ENCODE data around the gene ANKRD39.

ANKRD39 gene

GRCh38 chr2:96852667-96853066, 5.1 kb downstream of the ANKRD39 start:
- no peak for DNase-seq

DNA sequence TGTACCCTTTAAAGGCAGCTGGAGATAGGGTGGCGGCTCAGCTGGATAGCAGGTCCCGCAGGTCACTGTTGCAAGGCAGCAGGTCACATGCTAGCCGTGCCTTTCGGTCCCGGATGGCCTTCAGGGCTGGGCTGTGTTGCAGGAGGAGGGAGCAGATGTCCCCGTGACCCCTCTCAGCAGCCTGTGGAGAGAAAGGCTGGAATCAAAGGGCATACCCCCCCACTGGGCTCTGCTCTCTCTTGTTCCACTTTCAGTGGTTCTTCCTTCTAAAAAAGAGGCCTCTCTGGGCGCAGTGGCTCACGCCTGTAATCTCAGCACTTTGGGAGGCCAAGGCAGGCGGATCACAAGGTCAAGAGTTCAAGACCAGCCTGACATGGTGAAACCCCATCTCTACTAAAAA, 9.6 kb downstream of the ANKRD39 start:
- no peak for DNase-seq

GRCh38 chr2:96847586-96847985, 10.2 kb downstream of the ANKRD39 start:
- DNase-seq: no peak

- no peak for DNase-seq
Observed at GRCh38 chr2:96846825-96847224, 11.0 kb downstream of the ANKRD39 start.

DNA sequence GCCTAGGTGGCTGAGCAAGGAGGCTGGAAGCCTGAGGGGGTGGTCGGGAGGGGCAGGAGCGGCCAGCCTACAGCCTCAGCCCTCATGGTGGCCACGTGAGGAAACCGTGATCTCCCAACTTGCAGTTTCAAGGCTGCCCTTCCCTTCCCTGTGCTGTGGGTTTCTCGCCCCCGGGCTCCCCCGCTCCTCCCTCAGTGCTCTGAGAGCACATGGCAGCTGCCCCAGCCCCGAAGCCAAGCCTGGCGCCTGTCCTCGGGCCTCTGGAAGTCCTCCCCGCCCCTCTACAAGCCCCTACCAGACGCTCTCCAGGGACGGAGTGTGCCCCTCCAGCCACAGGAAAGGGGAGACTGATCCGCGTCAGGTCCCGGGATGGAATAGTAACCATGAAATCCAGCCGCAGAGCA, 13.4 kb downstream of the ANKRD39 start:
- DNase-seq: no peak

GRCh38 chr2:96843538-96844268, 14.1 kb downstream of the ANKRD39 start, which contains the start of gene ANKRD23:
TSS of gene ANKRD23 (minus strand) at chr2:96844021. CDS start at chr2:96843992, 29 bp downstream.
- no peak for DNase-seq

- no peak for DNase-seq
Observed at GRCh38 chr2:96842600-96842999, 15.2 kb downstream of the ANKRD39 start.

DNA sequence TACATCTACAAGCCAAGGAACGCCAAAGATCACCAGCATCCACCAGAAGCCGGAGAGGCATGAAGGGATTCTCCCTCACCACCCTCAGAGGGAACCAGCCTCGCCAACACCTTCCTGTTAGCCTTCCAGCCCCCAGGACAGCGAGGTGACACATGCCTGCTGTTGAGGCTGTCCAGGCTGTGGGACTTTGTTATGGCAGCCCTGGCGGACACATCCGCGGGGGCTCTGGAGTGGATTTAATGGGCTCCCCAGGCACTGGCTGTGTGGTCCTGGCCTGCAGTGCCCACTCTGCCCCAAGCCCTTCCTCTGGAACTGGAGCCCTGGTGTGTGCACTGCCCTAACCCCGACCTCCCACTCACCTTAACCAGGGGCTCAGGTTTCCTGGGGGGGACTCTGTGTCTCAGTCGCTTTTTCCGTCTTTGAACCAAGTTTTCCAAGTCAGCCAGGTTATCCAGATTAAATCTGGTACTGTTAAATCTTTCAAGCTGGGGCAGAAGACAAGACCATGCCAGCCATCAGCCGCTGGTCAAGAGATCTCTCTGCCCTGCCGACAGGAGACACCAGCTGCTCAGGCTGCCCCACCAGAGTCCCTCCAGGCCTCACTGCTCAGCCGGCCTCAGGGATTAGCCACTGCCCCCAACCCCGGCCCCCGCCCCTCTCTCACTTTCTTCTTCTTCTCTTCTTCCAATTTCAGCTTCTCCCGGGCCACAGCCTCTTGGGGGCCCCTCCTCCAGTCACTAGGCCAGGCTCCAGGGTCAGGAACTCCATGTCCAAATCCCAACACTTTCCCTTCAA, 15.9 kb downstream of the ANKRD39 start:
- no peak for DNase-seq

DNA sequence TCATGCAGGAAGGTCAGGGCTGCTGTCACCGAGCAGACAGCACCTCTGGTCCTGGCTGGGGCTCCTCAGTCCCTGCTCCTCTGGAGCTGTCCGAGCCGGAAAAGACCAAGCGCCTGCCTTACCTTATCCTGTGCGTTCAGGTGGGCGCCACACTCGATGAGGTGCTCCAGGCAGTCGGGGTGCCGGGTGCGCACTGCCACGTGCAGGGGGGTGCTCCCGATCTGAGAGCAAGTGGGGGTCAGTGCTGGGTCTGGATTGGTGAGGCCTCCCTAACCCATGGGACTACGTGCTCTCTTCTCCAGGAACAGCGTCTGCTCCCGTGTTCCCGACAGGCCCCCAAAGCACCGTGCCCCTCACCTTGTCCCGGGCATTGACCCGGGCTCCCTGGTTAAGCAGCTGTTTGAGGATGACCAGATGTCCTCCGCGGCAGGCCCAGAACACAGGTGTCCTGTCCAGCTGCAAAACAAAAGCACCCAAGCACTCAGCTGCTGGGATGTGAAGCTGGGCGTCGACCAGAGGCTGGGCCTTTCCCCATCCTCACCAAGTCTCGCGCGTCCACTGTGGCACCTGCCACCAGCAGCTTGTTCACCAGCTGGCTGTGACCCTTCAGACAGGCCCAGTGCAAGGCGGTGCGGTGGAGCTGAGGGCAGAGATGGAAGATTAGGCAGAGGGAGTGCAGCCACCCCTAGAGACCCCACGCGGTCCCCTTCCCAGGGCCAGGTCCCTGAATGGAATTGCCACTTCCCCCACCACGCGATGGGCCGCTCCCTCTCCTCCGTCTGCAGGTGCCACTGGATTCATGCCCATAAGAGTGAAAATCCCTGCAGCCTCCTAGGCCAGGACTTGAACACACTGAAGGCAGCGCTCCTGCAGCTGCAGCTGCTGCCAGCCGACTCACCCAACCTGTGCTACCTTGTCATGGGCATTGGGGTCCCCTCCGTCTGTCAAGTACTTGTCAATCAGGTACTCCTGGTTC, 17.7 kb downstream of the ANKRD39 start:
- DNase-seq: no peak

DNA sequence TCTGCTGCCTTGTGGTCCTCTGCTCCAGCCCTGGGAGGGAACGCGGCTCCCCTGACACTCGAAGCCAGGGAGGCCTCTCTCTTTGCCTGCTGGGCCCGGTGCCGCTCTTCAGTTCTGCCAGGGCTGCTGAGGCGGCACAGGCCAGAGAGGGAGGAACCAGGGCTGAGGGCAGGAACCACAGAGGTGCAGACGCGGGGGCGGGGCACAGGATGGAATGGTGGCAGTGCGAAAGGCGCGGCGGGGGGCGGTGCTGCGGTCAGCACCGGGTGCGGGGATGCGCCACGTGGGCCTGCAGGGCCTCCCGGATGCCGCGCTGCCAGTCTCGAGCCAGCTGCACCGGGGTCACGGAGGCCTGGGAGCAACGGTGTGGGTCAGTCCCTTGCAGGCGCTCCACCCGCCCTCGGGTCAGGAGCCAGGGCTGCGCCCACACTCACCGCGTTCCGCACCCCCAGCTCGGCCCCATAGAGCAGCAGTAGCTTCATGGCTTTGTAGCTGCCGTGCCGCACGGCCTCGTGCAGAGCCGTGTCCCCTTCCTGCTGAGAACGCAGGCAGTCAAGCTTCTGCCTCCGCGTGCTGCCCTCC, 18.4 kb downstream of the ANKRD39 start:
- peak; percentile 84 for DNase-seq

GRCh38 chr2:96838345-96839292, 19.2 kb downstream of the ANKRD39 start:
- no peak for DNase-seq

DNA sequence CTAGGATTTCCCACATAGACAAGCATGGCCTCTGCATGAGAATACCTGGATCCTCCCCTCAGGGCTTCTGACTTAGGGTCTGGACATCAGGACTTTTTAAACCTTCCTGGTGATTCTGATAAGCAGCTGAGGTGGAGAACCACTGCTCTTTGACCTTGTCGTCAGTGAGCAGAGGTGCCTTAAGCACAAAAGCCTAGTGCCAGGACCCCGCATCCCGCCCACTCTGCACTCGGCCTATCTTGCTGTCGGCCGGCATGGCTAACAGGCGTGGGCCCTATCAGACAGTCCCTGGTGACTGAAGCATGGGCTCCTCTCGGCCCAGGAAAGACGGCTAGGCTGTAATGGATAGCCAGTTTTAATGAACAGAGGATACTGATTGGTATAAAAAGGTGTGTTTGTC, 20.2 kb downstream of the ANKRD39 start:
- DNase-seq: no peak

DNA sequence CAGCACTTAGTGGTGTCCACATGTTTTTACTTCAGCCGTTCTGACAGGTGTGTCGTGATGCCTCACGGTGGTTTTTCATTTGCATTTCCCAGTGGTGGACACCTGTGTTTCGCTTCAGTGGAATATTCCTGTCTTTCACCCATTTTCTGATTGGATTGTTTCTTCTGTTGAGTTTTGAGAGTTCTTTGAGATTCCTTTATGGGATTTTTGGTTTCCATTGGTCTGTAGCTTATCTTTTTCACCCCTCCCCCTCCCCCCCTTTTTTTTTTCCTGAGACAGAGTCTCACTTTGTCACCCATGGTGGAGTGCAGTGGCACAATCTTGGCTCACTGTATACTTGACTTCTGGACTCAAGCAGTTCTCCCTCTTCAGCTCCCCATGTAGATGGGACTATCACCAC, 22.0 kb downstream of the ANKRD39 start:
- no peak for DNase-seq

DNA sequence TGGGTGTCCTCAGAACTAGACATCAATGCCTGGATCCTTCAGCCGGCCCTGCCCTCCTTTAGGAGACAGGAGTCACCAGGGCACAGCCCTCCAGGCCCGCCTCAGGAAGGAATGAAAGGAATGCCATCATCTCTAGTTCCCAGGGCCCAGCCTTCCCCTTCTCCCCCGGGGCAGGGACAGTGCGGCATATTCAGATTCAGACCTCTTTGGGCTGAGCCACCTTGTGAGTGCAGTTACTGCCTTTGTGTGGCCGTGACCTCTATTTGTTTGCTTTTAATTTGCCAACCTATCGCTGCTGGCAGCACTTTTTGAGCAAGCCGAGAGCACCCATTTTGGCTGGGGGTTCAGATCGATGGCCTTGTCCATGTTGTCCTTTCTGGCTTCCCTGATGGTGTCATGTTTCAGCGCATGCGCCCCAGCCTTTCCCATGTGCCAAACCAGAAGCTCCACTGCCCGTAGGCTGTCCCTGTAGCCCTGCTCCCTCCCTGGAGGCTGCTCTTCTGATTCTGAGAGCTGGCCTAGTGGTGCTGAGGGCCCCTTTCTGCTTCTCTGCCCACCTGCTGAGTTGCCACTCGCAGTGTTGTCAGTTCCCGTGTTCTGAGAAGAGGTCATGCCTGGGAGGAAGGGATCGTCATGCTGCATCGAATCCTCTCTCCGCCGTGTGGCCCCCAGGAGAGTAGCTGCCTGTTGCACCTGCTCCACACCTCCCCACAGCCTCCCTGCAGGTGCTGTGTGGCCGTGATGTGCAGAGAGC, 24.9 kb downstream of the ANKRD39 start:
- DNase-seq: no peak

DNA sequence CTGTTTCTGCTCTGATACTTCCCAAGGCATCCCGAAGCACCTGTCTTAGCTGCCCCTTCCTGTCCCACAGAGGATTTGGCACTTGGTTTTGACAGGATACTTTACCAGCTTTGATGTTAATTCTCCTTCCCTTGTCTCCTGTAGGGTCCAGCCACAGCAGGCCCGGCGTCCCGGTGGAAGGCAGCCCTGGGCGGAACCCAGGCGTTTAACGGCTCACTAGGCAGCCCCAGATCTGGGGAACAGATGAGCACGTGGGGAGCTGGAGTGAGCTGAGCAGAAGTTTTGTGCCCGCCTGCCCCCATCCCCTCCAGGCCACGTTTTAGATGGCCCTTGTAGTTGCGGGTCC, 25.4 kb downstream of the ANKRD39 start:
- DNase-seq: no peak

- DNase-seq: no peak
Observed at GRCh38 chr2:96831679-96832078, 26.1 kb downstream of the ANKRD39 start.

DNA sequence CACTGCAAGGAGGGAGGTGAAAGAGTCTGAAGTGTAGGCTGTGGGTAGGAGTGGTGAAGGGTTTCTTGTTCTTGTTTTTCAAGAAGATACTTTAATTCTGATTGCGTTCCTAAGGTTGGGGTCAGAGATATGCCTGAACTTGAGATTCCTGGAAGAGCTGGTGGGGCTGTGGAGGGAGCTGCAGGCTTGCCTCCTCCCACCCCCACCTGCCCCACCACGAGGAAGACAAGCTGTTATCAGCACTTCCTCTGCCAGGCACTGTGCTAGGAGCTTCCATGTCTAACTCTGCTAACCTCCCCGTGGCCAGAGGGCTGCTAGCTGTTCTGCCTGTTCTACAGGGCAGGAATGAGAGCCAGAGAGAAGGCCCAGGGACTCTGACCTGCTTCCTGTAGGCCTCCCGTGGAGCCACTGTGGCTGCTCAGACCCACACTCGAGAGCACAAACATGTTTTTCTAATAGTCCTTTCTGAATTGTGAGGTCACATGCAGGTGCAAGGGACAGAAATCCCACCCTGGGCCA, 27.7 kb downstream of the ANKRD39 start:
- no peak for DNase-seq

DNA sequence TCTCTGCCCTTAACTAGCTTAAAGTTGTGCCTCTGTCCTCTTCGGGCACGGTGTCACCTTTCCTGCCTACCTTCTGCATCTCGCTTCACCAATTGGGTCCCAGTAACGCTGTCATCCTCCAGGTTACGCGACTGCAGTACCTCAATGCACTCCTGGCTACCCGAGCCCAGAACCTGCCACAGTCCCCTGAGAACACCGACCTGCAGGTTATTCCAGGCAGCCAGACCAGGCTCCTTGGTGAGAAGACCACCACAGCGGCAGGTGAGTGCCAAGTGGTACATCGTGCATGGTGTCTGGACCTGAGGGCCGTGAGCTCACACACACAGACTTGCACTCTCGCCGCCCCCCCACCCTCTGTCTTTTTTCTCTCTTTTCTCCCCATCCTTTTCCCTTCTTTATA, 28.9 kb downstream of the ANKRD39 start:
- no peak for DNase-seq

DNA sequence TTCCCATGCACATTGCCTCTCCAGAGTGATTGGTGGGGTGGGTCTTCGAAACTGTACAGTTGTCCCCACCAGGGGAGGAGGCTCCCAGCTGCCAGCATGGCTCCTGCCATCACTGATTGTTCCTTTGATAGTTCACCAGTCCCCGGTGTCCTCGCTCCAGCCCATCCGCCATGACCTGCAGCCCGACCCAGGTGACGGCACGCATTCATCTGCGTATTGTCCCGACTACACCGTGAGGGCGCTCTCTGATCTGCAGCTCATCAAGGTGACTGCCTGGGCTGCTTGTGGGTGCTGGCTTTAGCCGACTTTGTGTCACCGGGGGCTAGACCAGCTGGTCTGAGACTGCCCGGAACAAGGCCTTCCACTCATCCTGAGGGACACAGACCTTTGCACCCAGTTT, 29.4 kb downstream of the ANKRD39 start:
- no peak for DNase-seq

GRCh38 chr2:96826546-96827278, 31.1 kb downstream of the ANKRD39 start:
- DNase-seq: no peak
